Measurements from ENCODE around the gene MAPK8IP2. TPM values are rescaled to one million over a fixed set of nuclear protein-coding genes. Genes with fewer than 3 reads are reported as not detected.

The MAPK8IP2 gene
- total and polyA plus RNA-seq, 2 of the 13 experiments (the other 11 are each of a cell fraction or from before 2014, with no cell fraction given): 1.3 to 2.6 TPM

DNA sequence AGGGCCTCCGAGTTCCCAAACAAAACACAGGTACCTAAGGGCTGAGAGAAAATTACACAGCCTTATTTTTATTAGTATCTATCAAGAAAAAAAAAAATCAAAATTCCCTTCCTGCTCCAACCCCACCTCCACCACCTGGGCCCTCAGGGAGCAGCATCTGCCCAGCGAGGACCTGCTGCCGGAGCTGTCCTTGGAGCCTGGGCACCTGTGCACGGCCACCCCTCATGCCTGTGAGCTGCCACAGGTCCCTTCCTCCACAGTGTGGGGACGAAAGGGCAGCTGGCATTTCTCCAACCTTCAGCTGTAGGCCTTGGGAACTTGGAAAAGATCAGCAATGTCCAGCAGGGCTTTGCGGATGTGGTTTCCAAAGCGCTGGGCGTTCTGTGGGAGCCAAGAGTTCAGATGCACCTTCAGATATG is 31.5 kb upstream of the MAPK8IP2 start (continued):
- TF ChIP-seq, protein P1, sequence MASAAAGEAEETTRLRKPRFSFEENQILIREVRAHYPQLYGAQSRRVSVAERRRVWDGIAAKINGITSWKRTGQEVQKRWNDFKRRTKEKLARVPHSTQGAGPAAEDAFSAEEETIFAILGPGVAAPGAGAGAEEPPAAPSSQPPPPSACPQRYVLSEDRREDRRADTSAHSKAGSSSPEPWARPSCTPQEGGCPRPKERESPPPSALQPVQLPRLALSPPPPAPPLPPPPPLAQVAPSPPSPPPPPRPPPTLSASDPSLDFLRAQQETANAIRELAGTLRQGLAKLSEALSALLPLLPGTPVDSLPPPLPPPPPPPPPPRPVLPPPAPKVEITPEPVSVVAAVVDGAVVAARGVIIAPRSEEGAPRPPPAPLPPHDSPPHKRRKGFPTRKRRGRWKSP (CRISPR knock-in tag; IDR thresholded peaks at IDR 0.05): peak; percentile 36; the same call in 1 of the 2 replicates
- TF ChIP-seq, protein P2, sequence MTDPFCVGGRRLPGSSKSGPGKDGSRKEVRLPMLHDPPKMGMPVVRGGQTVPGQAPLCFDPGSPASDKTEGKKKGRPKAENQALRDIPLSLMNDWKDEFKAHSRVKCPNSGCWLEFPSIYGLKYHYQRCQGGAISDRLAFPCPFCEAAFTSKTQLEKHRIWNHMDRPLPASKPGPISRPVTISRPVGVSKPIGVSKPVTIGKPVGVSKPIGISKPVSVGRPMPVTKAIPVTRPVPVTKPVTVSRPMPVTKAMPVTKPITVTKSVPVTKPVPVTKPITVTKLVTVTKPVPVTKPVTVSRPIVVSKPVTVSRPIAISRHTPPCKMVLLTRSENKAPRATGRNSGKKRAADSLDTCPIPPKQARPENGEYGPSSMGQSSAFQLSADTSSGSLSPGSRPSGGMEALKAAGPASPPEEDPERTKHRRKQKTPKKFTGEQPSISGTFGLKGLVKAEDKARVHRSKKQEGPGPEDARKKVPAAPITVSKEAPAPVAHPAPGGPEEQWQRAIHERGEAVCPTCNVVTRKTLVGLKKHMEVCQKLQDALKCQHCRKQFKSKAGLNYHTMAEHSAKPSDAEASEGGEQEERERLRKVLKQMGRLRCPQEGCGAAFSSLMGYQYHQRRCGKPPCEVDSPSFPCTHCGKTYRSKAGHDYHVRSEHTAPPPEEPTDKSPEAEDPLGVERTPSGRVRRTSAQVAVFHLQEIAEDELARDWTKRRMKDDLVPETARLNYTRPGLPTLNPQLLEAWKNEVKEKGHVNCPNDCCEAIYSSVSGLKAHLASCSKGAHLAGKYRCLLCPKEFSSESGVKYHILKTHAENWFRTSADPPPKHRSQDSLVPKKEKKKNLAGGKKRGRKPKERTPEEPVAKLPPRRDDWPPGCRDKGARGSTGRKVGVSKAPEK (CRISPR knock-in tag; IDR thresholded peaks at IDR 0.05; ENCODE audit: borderline replicate concordance): no peak
- TF ChIP-seq NCOA5 (CRISPR knock-in tag; IDR thresholded peaks at IDR 0.05) (no peak), ZSCAN22 (CRISPR knock-in tag; IDR thresholded peaks at IDR 0.05) (no peak), ZSCAN25 (CRISPR knock-in tag; IDR thresholded peaks at IDR 0.05) (no peak; the same call in 1 of the 2 replicates), ZNF331 (CRISPR knock-in tag; IDR thresholded peaks at IDR 0.05) (peak; percentile 34; the same call in 1 of the 2 replicates), ARNT2 (CRISPR knock-in tag; IDR thresholded peaks at IDR 0.05; ENCODE audit: low read depth) (0 out of 2 replicates have a peak, but pooled peaks have one; percentile 29), KLF13 (CRISPR knock-in tag; IDR thresholded peaks at IDR 0.05) (no peak), HNRNPL (IDR thresholded peaks at IDR 0.05; ENCODE audit: low read depth, low read length) (0 out of 2 replicates have a peak, but pooled peaks have one; percentile 40), ZNF816 (CRISPR knock-in tag; IDR thresholded peaks at IDR 0.05; ENCODE audit: borderline replicate concordance) (no peak), ZNF44 (CRISPR knock-in tag; IDR thresholded peaks at IDR 0.05) (no peak)
- TF ChIP-seq, protein P3, sequence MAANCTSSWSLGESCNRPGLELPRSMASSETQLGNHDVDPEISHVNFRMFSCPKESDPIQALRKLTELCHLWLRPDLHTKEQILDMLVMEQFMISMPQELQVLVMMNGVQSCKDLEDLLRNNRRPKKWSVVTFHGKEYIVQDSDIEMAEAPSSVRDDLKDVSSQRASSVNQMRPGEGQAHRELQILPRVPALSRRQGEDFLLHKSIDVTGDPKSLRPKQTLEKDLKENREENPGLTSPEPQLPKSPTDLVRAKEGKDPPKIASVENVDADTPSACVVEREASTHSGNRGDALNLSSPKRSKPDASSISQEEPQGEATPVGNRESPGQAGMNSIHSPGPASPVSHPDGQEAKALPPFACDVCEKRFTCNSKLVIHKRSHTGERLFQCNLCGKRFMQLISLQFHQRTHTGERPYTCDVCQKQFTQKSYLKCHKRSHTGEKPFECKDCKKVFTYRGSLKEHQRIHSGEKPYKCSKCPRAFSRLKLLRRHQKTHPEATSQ (CRISPR knock-in tag; IDR thresholded peaks at IDR 0.05; ENCODE audit: borderline replicate concordance): no peak
- TF ChIP-seq, protein P4, sequence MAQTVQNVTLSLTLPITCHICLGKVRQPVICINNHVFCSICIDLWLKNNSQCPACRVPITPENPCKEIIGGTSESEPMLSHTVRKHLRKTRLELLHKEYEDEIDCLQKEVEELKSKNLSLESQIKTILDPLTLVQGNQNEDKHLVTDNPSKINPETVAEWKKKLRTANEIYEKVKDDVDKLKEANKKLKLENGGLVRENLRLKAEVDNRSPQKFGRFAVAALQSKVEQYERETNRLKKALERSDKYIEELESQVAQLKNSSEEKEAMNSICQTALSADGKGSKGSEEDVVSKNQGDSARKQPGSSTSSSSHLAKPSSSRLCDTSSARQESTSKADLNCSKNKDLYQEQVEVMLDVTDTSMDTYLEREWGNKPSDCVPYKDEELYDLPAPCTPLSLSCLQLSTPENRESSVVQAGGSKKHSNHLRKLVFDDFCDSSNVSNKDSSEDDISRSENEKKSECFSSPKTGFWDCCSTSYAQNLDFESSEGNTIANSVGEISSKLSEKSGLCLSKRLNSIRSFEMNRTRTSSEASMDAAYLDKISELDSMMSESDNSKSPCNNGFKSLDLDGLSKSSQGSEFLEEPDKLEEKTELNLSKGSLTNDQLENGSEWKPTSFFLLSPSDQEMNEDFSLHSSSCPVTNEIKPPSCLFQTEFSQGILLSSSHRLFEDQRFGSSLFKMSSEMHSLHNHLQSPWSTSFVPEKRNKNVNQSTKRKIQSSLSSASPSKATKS (CRISPR knock-in tag; IDR thresholded peaks at IDR 0.05): no peak
- TF ChIP-seq, protein P5, sequence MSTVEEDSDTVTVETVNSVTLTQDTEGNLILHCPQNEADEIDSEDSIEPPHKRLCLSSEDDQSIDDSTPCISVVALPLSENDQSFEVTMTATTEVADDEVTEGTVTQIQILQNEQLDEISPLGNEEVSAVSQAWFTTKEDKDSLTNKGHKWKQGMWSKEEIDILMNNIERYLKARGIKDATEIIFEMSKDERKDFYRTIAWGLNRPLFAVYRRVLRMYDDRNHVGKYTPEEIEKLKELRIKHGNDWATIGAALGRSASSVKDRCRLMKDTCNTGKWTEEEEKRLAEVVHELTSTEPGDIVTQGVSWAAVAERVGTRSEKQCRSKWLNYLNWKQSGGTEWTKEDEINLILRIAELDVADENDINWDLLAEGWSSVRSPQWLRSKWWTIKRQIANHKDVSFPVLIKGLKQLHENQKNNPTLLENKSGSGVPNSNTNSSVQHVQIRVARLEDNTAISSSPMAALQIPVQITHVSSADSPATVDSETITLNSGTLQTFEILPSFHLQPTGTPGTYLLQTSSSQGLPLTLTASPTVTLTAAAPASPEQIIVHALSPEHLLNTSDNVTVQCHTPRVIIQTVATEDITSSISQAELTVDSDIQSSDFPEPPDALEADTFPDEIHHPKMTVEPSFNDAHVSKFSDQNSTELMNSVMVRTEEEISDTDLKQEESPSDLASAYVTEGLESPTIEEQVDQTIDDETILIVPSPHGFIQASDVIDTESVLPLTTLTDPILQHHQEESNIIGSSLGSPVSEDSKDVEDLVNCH (CRISPR knock-in tag; IDR thresholded peaks at IDR 0.05): no peak
- TF ChIP-seq, protein P6, sequence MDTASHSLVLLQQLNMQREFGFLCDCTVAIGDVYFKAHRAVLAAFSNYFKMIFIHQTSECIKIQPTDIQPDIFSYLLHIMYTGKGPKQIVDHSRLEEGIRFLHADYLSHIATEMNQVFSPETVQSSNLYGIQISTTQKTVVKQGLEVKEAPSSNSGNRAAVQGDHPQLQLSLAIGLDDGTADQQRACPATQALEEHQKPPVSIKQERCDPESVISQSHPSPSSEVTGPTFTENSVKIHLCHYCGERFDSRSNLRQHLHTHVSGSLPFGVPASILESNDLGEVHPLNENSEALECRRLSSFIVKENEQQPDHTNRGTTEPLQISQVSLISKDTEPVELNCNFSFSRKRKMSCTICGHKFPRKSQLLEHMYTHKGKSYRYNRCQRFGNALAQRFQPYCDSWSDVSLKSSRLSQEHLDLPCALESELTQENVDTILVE (CRISPR knock-in tag; IDR thresholded peaks at IDR 0.05): no peak
- TF ChIP-seq, protein P7, sequence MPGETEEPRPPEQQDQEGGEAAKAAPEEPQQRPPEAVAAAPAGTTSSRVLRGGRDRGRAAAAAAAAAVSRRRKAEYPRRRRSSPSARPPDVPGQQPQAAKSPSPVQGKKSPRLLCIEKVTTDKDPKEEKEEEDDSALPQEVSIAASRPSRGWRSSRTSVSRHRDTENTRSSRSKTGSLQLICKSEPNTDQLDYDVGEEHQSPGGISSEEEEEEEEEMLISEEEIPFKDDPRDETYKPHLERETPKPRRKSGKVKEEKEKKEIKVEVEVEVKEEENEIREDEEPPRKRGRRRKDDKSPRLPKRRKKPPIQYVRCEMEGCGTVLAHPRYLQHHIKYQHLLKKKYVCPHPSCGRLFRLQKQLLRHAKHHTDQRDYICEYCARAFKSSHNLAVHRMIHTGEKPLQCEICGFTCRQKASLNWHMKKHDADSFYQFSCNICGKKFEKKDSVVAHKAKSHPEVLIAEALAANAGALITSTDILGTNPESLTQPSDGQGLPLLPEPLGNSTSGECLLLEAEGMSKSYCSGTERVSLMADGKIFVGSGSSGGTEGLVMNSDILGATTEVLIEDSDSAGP (CRISPR knock-in tag; IDR thresholded peaks at IDR 0.05; ENCODE audit: borderline replicate concordance): peak; percentile 25; the same call in 1 of the 2 replicates
